HepG2 (cell line): ENCODE measurements around the gene TOP1. TPM values are rescaled to one million over a fixed set of nuclear protein-coding genes. Genes with fewer than 3 reads are reported as not detected.

Experiments used
- ATAC-seq: fragments of 200-7000 bp; cut with Tn5 transposase; 3 replicates; pipeline ENCODE4 v1.9.1; 2020; ENCODE audit warnings: mild to moderate bottlenecking, moderate library complexity
- BruUV-seq: library from RNA; stranded (reverse); fragments of 400-500 nt; replicated peaks from 2 replicates; lab custom pipeline; 2021; lab: Mats Ljungman, UMichigan
- CTCF ChIA-PET: fragments of 300-600 bp; formaldehyde crosslinking; extraction: SDS; loops from one replicate; lab custom pipeline; 2021; ENCODE audit warnings: low total read pairs, inconsistent platforms, low intra/inter-chr PET ratio; lab: Yijun Ruan, JAX
- POLR2A ChIA-PET: fragments of 350-600 bp; sonication (Branson Sonifier 250); formaldehyde crosslinking; loops from one replicate; lab custom pipeline; 2020; ENCODE audit warnings: antibody characterized with exemption, inconsistent platforms; lab: Yijun Ruan, JAX
- DNase-seq: peaks from one replicate; pipeline ENCODE4 v3.0.0-alpha.2; 2015; ENCODE audit warnings: low spot score
- FAIRE-seq: peaks from 3 replicates; lab custom pipeline; 2011; peaks lifted over from hg19 to GRCh38; lab: Jason Lieb, UNC
- H2AFZ ChIP-seq: one replicate; pipeline ENCODE4 v1.6.1; 2011; ENCODE audit warnings: low read length, inconsistent platforms
- H3K27ac ChIP-seq: fragments of 300-600 bp; 3 replicates; pipeline ENCODE4 v1.8.0; 2011; ENCODE audit warnings: mixed run types, mild to moderate bottlenecking, mixed read lengths, low read length, inconsistent platforms; ENCODE audit not compliant: insufficient read depth; ENCODE audit errors: extremely low read length
- H3K27me3 ChIP-seq, 2 experiments: fragments of 200-600 bp in 1 of 2; 2 replicates in 1 of 2; 3 replicates in 1 of 2; pipeline versions ENCODE4 v1.6.0 to v1.8.0; 2011; ENCODE audit warnings: low read length in 2 of 2, mild to moderate bottlenecking in 2 of 2, moderate library complexity in 2 of 2, inconsistent platforms in 1 of 2; ENCODE audit not compliant: insufficient read depth in 2 of 2, control insufficient read depth in 1 of 2
- H3K36me3 ChIP-seq, 2 experiments: fragments of 200-600 bp in 1 of 2; replicated peaks in 1 of 2; 2 replicates in 1 of 2; 3 replicates in 1 of 2; pipeline versions ENCODE4 v1.5.1 to v1.8.0; 2011; ENCODE audit warnings: low read length in 2 of 2, inconsistent platforms in 1 of 2; ENCODE audit not compliant: insufficient read depth in 2 of 2, control insufficient read depth in 1 of 2
- H3K4me1 ChIP-seq: 2 replicates; pipeline ENCODE4 v1.5.1; 2012; ENCODE audit warnings: low read length, inconsistent platforms; ENCODE audit not compliant: insufficient read depth
- H3K4me2 ChIP-seq: 2 replicates; pipeline ENCODE4 v1.6.0; 2011; ENCODE audit warnings: low read depth, low read length, inconsistent platforms
- H3K4me3 ChIP-seq, 3 experiments: fragments of 200-600 bp in 1 of 3; sonication (generic), shearing (Covaris generic) in 1 of 3; replicated peaks in 1 of 3; 2 replicates each; pipeline ENCODE4 v1.5.1; 2011 to 2016; ENCODE audit warnings: low read length in 3 of 3, inconsistent platforms in 2 of 3, low read depth in 2 of 3, mild to moderate bottlenecking in 2 of 3, control low read depth in 1 of 3, mixed read lengths in 1 of 3; ENCODE audit not compliant: insufficient read depth in 1 of 3
- H3K79me2 ChIP-seq: one replicate; pipeline ENCODE4 v1.6.1; 2011; ENCODE audit warnings: low read length, inconsistent platforms; ENCODE audit not compliant: insufficient read depth
- H3K9ac ChIP-seq: 2 replicates; pipeline ENCODE4 v1.6.0; 2011; ENCODE audit warnings: mild to moderate bottlenecking, low read depth, low read length, inconsistent platforms; ENCODE audit not compliant: insufficient read depth
- H3K9me3 ChIP-seq: 2 replicates; pipeline ENCODE4 v1.5.1; 2012; ENCODE audit warnings: mild to moderate bottlenecking, low read length
- H4K20me1 ChIP-seq: 2 replicates; pipeline ENCODE4 v1.6.0; 2011; ENCODE audit warnings: inconsistent platforms, mild to moderate bottlenecking, low read length, moderate library complexity; ENCODE audit not compliant: insufficient read depth
- AHR ChIP-seq: IDR thresholded peaks from 2 replicates; pipeline ENCODE4 v1.6.1; 2018; ENCODE audit warnings: missing genetic modification reagents, missing compliant biosample characterization
- ARNT2 ChIP-seq: sonication (generic); formaldehyde crosslinking; IDR thresholded peaks from 2 replicates; pipeline ENCODE4 v1.8.0; 2022; ENCODE audit warnings: mild to moderate bottlenecking, low read depth, missing genetic modification reagents, moderate library complexity
- ATF7 ChIP-seq, 2 experiments: fragments of 450-650 bp in 1 of 2; sonication (generic) in 1 of 2; formaldehyde crosslinking in 1 of 2; IDR thresholded peaks; 2 replicates each; pipeline versions ENCODE4 v1.4.0 to v1.6.1; 2016 to 2020; ENCODE audit warnings: antibody characterized with exemption in 1 of 2, mild to moderate bottlenecking in 1 of 2, missing genetic modification reagents in 1 of 2
- CREB1 ChIP-seq, 2 experiments: fragments of 450-650 bp in 1 of 2; IDR thresholded peaks; 2 replicates each; pipeline ENCODE4 v1.6.1; 2016 to 2017; ENCODE audit warnings: control low read depth in 1 of 2, mild to moderate bottlenecking in 1 of 2, missing compliant biosample characterization in 1 of 2, missing genetic modification characterization in 1 of 2
- HNRNPLL ChIP-seq: fragments of 200-400 bp; formaldehyde crosslinking; IDR thresholded peaks from 2 replicates; pipeline ENCODE4 v1.6.1; 2017; ENCODE audit warnings: mild to moderate bottlenecking, low read depth, low read length; ENCODE audit not compliant: poor library complexity, severe bottlenecking
- KDM6A ChIP-seq: IDR thresholded peaks from 2 replicates; pipeline ENCODE4 v1.6.1; 2016; ENCODE audit warnings: low read depth
- MZF1 ChIP-seq: sonication (generic); formaldehyde crosslinking; IDR thresholded peaks from 2 replicates; pipeline ENCODE4 v1.8.1; 2023; ENCODE audit warnings: mild to moderate bottlenecking, missing genetic modification reagents, borderline replicate concordance
- NFAT5 ChIP-seq: sonication (generic); formaldehyde crosslinking; IDR thresholded peaks from 2 replicates; pipeline ENCODE4 v1.4.0; 2020; ENCODE audit warnings: missing genetic modification reagents
- SMARCC2 ChIP-seq: fragments of 450-650 bp; IDR thresholded peaks from 2 replicates; pipeline ENCODE4 v1.6.1; 2017; ENCODE audit warnings: antibody characterized with exemption, mild to moderate bottlenecking
- SUZ12 ChIP-seq: fragments of 150-350 bp; IDR thresholded peaks from 2 replicates; pipeline ENCODE4 v1.6.1; 2014; ENCODE audit warnings: low read depth, low read length
- ZNF839 ChIP-seq: sonication (generic); formaldehyde crosslinking; IDR thresholded peaks from 2 replicates; pipeline ENCODE4 v1.4.0; 2020; ENCODE audit warnings: missing genetic modification reagents, mild to moderate bottlenecking, borderline replicate concordance
- WGBS: methylation state at CpG from one replicate; pipeline ENCODE4 v1.1.6; 2017; ENCODE audit warnings: low lambda C conversion rate; 5-methylcytosine and 5-hydroxymethylcytosine counted together
- in situ Hi-C: cut with HindIII; loops from 2 replicates; pipeline ENCODE4 v1.10.0; 2017; ENCODE audit warnings: low pct_unique_long_range_greater_than_20kb; ENCODE audit not compliant: extremely low pct_ligation_motif_present
- intact Hi-C: fragments of 100-400 bp; cut with micrococcal nuclease; formaldehyde crosslinking; loops from one replicate; pipeline ENCODE4 v1.10.0; 2022; ENCODE audit not compliant: unreplicated experiment
- polyA plus RNA-seq, 8 experiments: library from polyadenylated mRNA; depleted of rRNA in 3 of 8; stranded (reverse) in 7 of 8; unstranded in 1 of 8; fragments of >200 nt; fragmentation: Illumina TruSeq in 4 of 8; extraction: Trizol in 4 of 8; gene quantifications; 2 replicates each; pipeline versions ENCODE4 v1.2.1 to v1.2.3, GENCODE V29; 2011 to 2016; ENCODE audit warnings: low read depth in 4 of 8, missing spikeins in 1 of 8, mixed read lengths in 1 of 8; ENCODE audit not compliant: insufficient read depth in 1 of 8
- total RNA-seq, 5 experiments: library from RNA; depleted of rRNA; stranded (reverse); fragments of >200 nt; fragmentation: Illumina TruSeq; extraction: Trizol; gene quantifications; 2 replicates each; pipeline ENCODE4 v1.2.3, GENCODE V29; 2016; ENCODE audit warnings: low read depth in 1 of 5
- TF ChIP-seq, protein P1 (sequence below): sonication (generic); formaldehyde crosslinking; IDR thresholded peaks from 2 replicates; pipeline ENCODE4 v1.9.0; 2021; ENCODE audit warnings: missing genetic modification reagents, borderline replicate concordance
- TF ChIP-seq, protein P2 (sequence below): sonication (generic); formaldehyde crosslinking; IDR thresholded peaks from 2 replicates; pipeline ENCODE4 v1.4.0; 2020; ENCODE audit warnings: missing genetic modification reagents, mild to moderate bottlenecking, borderline replicate concordance

Gene TOP1
- total and polyA plus RNA-seq, 2 of the 13 experiments (the other 11 are each of a cell fraction or from before 2014, with no cell fraction given), result 10.2 to 19.4 TPM

DNA sequence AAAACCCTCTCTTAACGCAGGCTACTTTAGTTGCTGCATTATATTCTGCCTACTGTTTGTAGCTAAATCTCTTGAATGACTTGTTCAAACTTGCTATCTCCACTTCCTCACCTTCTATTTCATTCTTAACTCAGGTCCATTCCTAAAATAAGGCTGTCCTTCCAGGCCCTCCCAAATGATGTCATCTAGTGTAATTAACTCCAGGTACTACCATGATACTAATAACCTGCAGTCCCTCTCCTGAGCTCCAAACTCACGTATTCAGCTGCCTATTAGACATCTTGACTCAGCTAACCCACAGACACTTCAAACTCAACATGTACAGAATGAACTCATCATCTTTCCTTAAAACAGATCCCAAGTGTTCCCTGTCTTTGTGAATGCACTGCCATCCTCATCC is 10.5 kb upstream of the TOP1 start:
- FAIRE-seq, result peak; percentile 30
- Histone ChIP-seq H3K79me2 (no peaks in the 10 kb centered on the region), H3K27ac (no peak overlapping the region), H3K36me3 (no peaks in the 10 kb centered on the region), H3K9me3 (no peaks in the 10 kb centered on the region), H3K4me1 (peaks cover 53% of the 10 kb centered on the region), H3K4me2 (peak overlapping the region; percentile 50; the same call in 1 of the 2 replicates), H4K20me1 (no peaks in the 10 kb centered on the region), H3K9ac (no peak overlapping the region), H3K27me3 (peaks cover 0 to 30% of the 10 kb centered on the region in 2 experiments; a peak in 3 of 5 replicates), H2AFZ (no peak overlapping the region), H3K4me3 (no peak overlapping the region)
- CTCF ChIA-PET, result no interaction called here
- no peak for DNase-seq
- POLR2A ChIA-PET, result interaction anchor here (1.4 kb wide), 1 partner anchor 10 kb away, joined by 7 read pairs; the partner anchor contains the start of gene TOP1
- no peak for ATAC-seq
- BruUV-seq, result no TSS peak
- WGBS, result 62% methylated on average over 2 of the region's 2 CpGs
- TF ChIP-seq ATF7 (IDR thresholded peaks at IDR 0.05), result peak; percentile 70
- TF ChIP-seq ATF7 (CRISPR knock-in tag; IDR thresholded peaks at IDR 0.05), result no peak
- TF ChIP-seq ARNT2, result no peak
- no peak for TF ChIP-seq AHR
- TF ChIP-seq SMARCC2, result no peak
- no peak for TF ChIP-seq ZNF839 (CRISPR knock-in tag)
- TF ChIP-seq, protein P1, sequence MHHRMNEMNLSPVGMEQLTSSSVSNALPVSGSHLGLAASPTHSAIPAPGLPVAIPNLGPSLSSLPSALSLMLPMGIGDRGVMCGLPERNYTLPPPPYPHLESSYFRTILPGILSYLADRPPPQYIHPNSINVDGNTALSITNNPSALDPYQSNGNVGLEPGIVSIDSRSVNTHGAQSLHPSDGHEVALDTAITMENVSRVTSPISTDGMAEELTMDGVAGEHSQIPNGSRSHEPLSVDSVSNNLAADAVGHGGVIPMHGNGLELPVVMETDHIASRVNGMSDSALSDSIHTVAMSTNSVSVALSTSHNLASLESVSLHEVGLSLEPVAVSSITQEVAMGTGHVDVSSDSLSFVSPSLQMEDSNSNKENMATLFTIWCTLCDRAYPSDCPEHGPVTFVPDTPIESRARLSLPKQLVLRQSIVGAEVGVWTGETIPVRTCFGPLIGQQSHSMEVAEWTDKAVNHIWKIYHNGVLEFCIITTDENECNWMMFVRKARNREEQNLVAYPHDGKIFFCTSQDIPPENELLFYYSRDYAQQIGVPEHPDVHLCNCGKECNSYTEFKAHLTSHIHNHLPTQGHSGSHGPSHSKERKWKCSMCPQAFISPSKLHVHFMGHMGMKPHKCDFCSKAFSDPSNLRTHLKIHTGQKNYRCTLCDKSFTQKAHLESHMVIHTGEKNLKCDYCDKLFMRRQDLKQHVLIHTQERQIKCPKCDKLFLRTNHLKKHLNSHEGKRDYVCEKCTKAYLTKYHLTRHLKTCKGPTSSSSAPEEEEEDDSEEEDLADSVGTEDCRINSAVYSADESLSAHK, result no peak
- TF ChIP-seq MZF1 (CRISPR knock-in tag), result no peak
- TF ChIP-seq NFAT5 (CRISPR knock-in tag), result no peak
- no peak for TF ChIP-seq SUZ12
- no peak for TF ChIP-seq CREB1 (IDR thresholded peaks at IDR 0.05)
- peak; percentile 23; the same call in 1 of the 2 replicates for TF ChIP-seq CREB1 (CRISPR knock-in tag; IDR thresholded peaks at IDR 0.05)
- TF ChIP-seq HNRNPLL, result no peak
- no peak for TF ChIP-seq KDM6A (CRISPR knock-in tag)
- TF ChIP-seq, protein P2, sequence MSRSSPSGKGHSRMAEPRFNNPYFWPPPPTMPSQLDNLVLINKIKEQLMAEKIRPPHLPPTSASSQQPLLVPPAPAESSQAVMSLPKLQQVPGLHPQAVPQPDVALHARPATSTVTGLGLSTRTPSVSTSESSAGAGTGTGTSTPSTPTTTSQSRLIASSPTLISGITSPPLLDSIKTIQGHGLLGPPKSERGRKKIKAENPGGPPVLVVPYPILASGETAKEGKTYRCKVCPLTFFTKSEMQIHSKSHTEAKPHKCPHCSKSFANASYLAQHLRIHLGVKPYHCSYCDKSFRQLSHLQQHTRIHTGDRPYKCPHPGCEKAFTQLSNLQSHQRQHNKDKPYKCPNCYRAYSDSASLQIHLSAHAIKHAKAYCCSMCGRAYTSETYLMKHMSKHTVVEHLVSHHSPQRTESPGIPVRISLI (CRISPR knock-in tag), result no peak
- in situ Hi-C loops (no loop called here), intact Hi-C loops (no loop called here)
